HG02588 (cell line): ENCODE results near the gene RAB5A.
"Not testable (repeated sequence)": the region's sequence is repeated elsewhere in the genome, so short reads cannot be mapped to it uniquely, and the experiment has no call there.

Experiments
- ATAC-seq: cut with Tn5 transposase; IDR thresholded peaks from one replicate; pipeline ENCODE4 v1.9.1; 2021; ENCODE audit warnings: mild to moderate bottlenecking, moderate library complexity; ENCODE audit not compliant: unreplicated experiment

The RAB5A gene

GRCh38 chr3:19947549-19948225 is 790 bp downstream of the RAB5A start:
- ATAC-seq = peak; percentile 14

- no peak for ATAC-seq
Measured at GRCh38 chr3:19948226-19948591, 1.3 kb downstream of the RAB5A start.

GRCh38 chr3:19950316-19950715 is 3.4 kb downstream of the RAB5A start:
- no peak for ATAC-seq

GRCh38 chr3:19954676-19955075 is 7.8 kb downstream of the RAB5A start:
- ATAC-seq = no peak

- ATAC-seq = not testable (repeated sequence)
Measured at GRCh38 chr3:19957354-19957753, 10.5 kb downstream of the RAB5A start.

GRCh38 chr3:19959505-19959904 is 12.6 kb downstream of the RAB5A start:
- no peak for ATAC-seq

GRCh38 chr3:19960696-19961095 is 13.8 kb downstream of the RAB5A start:
- no peak for ATAC-seq

- ATAC-seq = no peak
Measured at GRCh38 chr3:19961960-19962359, 15.1 kb downstream of the RAB5A start.

- no peak for ATAC-seq
Measured at GRCh38 chr3:19967208-19967607, 20.3 kb downstream of the RAB5A start.

GRCh38 chr3:19967812-19968211 is 20.9 kb downstream of the RAB5A start:
- no peak for ATAC-seq

GRCh38 chr3:19970327-19970726 is 23.4 kb downstream of the RAB5A start:
- ATAC-seq = no peak

- no peak for ATAC-seq
Measured at GRCh38 chr3:19972054-19972453, 25.2 kb downstream of the RAB5A start.

GRCh38 chr3:19988904-19989303 is 42.0 kb downstream of the RAB5A start:
- not testable (repeated sequence) for ATAC-seq

GRCh38 chr3:19994796-19995195 is 47.9 kb downstream of the RAB5A start:
- no peak for ATAC-seq

- no peak for ATAC-seq
Measured at GRCh38 chr3:19997502-19997901, 50.6 kb downstream of the RAB5A start.

- no peak for ATAC-seq
Measured at GRCh38 chr3:20001932-20002331, 55.0 kb downstream of the RAB5A start.

- no peak for ATAC-seq
Measured at GRCh38 chr3:20007960-20008359, 61.1 kb downstream of the RAB5A start.

GRCh38 chr3:20008646-20009045 is 61.7 kb downstream of the RAB5A start:
- ATAC-seq = no peak

GRCh38 chr3:20012164-20012563 is 65.3 kb downstream of the RAB5A start, which contains the start of gene PP2D1:
Gene PP2D1, minus strand, starts transcription at chr3:20012264. Its CDS starts 192 bp downstream, at chr3:20012072.
- no peak for ATAC-seq

GRCh38 chr3:20013396-20013795 is 66.5 kb downstream of the RAB5A start:
- ATAC-seq = no peak

GRCh38 chr3:20015525-20015924 is 68.6 kb downstream of the RAB5A start:
- ATAC-seq = no peak

- not testable (repeated sequence) for ATAC-seq
Measured at GRCh38 chr3:20016076-20016475, 69.2 kb downstream of the RAB5A start.

- ATAC-seq = no peak
Measured at GRCh38 chr3:20022954-20023622, 76.2 kb downstream of the RAB5A start.
